Thyroid gland (tissue), 4 donors: ENCODE measurements around the gene PARP1.

Experiments used
- CTCF ChIP-seq, 6 experiments: fragments of 200-600 bp in 3 of 6; fragments of 450-650 bp in 3 of 6; sonication (generic) in 3 of 6; IDR thresholded peaks; one replicate each; pipeline ENCODE4 v1.5.1; 2016 to 2019; ENCODE audit warnings: antibody characterized with exemption in 6 of 6, mild to moderate bottlenecking in 2 of 6, inconsistent platforms in 1 of 6, moderate library complexity in 1 of 6
- POLR2A ChIP-seq, 2 donors: fragments of 450-650 bp; IDR thresholded peaks; one replicate each; pipeline ENCODE4 v1.6.1; 2017; ENCODE audit warnings: antibody characterized with exemption in 2 of 2, mild to moderate bottlenecking in 2 of 2, moderate library complexity in 1 of 2

GRCh38 chr1:226318471-226318870 lies 89.4 kb downstream of the PARP1 start:
- no peak for TF ChIP-seq CTCF (IDR thresholded peaks at IDR 0.05)
- no peak for TF ChIP-seq POLR2A (IDR thresholded peaks at IDR 0.05)
